T-helper 1 cell (primary cell): ENCODE measurements around the gene SKOR2.
"Not testable (repeated sequence)": the region's sequence is repeated elsewhere in the genome, so short reads cannot be mapped to it uniquely, and the experiment has no call there.

Experiments
- DNase-seq, 5 donors: peaks; one replicate each; pipeline ENCODE4 v3.0.0-alpha.2; 2012 to 2020

Gene SKOR2

DNA sequence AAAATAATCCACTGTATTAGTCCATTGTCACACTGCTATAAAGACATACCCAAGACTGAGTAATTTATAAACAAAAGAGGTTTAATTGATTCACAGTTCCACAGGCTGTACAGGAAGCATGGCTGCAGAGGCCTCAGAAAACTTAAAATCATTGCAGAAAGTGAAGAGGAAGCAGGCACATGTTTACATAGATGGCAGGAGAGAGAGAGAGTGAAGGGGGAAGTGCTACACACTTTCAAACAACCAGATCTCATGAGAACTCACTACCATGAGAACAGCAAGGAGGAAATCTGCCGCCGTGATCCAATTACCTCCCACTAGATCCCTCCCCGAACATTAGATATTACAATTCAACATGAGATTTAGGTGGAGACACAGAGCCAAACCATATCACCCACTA lies 55.5 kb downstream of the SKOR2 start:
- not testable (repeated sequence) for DNase-seq

DNA sequence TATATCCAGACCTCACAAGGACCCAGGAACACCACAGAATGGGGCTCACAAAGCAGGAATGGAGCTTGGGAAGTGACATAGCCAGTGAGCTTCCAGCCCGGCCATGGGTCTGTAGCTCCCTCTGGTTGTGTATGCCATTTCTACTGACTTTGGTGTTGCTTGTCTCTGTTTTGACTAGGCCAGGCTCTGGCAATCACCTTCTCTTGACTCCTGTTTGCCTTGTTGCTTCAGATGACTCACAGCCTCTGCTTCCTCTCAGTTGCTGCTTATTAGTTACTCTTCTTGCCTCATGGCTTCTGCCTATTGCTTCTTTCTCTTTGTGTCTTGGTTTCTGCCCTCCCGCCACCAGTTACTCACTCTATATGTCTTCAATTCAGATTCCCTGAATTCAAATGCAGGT lies 59.5 kb downstream of the SKOR2 start:
- DNase-seq, result no peak

DNA sequence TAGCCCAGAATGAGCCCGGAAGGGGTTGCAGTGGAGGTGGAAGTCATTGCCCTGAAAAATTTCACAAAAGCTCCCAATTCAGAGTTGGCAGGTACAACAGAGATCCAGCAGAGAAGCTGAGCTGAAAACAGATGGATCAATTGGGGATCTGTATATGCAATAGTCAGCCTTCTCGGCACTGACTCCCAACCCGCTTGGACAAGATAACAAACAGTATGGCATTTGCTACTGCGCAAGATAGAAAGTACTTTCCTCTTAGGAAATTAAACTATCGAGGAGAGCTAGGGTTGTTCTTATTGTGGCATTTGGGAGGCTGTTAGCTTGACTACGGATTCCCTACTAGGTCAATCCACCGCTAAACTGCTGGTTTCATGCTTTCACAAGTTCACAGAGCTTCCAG lies 63.7 kb downstream of the SKOR2 start:
- DNase-seq, result no peak

DNA sequence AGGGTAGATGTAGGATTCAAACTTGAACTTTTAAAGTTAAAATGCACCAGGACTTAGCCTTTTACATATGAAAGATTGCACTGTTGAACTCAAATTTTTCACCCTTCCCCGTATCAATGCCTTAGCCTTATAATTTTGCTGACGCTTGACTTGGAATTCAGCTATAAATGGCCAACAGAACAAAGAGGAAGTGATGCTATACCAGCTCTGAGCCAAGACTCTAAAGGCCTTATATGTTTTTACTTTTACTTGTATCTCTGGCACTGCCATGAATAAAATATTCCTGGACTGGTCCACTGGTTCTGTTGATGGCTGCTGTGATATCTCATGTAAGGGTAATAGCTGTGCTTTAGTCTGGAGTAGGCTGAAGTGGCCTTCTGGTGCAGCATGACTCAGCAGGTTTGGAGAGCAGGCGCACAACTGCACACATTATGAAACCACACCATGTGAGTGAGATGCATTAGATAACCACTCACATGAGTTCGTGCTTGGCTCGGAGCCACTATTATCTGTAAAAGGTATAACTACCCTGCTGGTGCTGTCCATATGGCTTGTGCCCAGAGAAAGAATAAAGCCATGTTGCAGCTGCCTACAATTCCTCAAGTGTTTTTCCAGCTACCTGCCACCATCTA lies 66.9 kb downstream of the SKOR2 start:
- peak in 1 of 5 donors; percentile 5 for DNase-seq

DNA sequence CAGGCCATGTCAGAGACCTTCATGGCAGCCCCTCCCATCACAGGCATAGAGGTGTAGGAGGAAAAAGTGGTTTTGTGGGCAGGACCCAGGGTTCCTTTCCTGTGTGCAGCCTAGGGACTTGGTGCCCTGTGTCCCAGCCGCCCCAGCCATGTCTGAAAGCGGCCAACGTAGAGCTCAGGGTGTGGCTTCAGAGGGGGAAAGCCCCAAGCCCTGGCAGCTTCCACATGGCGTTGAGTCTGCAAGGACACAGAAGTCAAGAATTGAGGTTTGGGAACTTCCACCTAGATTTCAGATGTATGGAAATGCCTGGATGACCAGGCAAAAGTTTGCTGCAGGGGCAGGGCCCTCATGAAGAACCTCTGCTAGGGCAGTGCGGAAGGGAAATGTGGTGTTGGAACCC lies 69.3 kb downstream of the SKOR2 start:
- not testable (repeated sequence) for DNase-seq

DNA sequence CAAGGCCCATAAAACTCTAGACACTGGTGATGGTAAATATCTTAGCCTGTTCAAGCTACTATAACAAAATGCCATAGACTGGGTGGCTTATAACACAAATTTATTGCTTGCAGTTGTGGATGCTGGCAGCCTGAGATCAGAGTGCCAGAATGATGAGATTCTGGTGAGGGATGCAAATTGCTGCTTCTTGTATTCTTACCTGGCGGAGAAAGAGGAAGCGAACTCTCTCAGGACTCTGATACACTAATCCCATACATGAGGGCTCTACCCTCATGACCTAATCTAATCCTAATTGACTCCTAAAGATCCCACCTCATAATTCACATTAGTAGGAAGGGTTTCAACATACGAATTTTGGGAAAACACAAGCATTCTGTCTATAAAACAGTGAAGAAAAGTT lies 70.7 kb downstream of the SKOR2 start:
- no peak for DNase-seq

DNA sequence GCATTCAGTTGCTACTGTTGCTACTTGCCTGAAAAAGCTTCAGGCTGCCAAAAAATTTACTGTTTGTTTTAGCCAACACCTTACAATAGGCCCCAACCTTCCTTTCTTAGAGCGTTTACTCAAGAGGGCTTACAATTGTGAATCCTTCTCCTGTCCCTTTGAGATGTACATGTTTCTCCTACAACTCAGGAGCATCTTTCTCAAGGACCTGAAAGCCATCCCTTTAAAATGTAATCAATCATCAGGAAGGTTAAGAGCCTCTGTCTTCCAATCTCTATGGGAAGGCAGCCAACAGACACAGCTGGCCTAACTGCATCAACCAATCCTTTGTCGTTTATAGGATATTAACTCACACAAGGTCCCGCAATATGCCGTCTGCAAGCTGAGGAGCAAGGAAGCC lies 71.9 kb downstream of the SKOR2 start:
- no peak for DNase-seq

DNA sequence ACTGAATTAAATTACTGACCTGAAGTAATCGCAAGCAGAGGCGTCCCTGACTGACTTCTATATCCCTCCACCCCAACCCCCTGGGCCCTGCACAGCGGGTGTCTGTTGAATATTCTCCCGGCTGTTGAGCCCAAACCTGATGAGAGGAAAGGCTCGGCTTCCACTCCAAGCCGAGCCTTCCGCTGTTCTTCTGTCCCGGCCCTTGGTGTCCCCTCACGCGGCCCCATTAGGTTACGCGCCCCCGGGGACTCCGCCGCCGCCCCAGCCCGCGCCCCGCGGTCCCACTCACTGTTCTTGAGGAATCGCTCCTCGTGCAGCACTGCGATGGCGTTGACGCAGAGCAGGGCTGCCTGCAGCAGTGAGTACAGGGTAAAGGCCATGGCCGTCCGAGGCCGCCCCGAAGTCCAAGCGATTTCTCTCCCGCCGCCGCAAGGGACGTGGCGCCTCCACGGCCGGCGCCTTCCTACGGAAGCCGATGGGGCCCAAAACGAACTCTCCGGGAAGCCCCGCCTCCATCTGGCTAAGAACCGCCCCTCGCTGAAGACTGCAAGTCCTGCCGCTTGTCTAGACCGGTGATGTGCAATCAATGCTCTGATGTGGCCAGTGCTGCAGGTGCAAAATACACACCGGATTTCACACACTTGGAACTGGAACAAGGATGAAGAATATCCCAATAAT lies 75.4 kb downstream of the SKOR2 start, which contains the start of gene IER3IP1:
IER3IP1 (minus strand) TSS at position 467 of the 678 bp plus-strand sequence; CDS start at position 380, 87 bp downstream.
- peak; percentile 69 to 83 (median 78) for DNase-seq

DNA sequence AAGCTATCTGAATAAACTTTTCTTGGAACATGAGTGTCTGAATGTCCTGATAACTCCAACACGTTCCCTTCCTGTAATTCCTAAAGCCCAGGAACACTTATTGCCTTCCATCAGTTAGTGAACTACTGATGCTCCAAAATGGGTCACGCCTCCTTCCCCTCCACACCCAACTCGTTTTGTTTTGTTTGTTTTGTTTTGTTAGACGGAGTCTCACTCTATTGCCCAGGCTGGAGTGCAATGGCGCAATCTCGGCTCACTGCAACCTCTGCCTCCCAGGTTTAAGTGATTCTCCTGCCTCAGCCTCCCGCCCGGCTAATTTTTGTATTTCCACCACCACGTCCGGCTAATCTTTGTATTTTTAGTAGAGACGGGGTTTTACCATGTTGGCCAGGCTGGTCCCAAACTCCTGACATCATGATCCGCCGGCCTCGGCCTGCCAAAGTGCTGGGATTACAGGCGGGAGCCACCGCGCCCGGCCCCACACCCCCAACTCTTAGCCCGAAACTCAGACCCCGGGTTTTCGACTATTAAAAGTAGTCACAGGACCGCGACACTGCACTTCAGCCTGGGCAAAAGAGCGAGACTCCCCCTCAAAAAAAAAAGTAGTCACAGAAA lies 76.1 kb downstream of the SKOR2 start:
- no peak for DNase-seq

DNA sequence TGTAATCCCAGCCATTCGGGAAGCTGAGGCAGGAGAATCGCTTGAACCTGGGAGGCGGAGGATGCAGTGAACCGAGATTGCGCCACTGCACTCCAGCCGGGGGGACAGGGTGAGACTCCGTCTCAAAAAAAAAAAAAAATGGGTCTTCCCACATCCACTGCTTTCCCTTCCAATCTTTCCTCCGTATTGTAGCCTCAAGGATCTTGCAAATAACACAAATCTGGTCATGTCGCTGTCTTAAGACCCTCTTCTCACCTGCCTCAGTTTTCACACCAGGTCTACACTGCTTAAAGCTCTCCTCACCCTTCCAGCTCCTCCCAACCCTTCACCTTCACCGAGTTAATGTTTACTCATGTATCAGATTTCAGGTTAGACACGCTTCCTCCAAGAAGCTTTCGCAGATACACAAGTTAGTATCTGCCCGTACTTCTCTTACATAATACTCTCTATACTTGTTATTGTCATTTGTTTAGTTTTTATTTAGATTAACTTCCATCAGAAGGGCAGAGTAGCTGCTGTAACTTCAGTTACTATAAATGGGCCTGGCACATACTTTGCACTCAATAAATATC lies 76.8 kb downstream of the SKOR2 start:
- DNase-seq, result no peak

DNA sequence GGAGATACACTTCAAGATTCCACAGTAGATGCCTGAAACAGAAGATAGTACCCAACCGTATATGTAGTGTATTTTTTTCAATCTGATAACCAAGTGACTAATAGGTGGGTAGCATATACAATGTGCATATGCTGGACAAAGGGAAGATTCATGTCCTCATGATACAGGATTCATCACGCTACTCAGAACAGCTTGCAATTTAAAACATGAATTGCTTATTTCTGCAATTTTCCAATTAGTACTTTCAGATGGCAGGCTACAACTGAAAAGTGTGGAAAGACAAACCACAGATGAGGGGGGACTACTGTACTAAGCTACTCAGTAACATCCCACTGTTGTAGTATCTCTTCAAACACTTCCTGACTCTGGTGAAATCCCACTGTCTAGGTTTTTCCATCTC lies 79.0 kb downstream of the SKOR2 start:
- DNase-seq, result no peak

DNA sequence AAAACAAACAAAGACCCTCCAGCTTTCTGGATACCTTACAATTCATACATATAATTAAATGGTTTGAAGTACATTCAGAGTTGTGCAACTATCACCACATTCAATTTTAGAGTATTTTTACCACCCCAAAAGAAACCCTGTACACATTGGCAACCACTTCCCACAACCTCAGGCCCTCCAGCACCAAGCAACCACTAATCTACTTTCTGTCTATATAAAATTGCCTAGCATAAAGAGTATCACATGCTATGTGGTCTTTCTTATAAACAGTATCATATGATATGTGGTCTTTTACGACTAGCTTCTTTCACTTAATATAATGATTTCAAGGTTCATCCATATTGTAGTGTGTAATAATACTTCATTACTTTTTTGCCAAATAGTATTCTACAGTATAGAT lies 82.5 kb downstream of the SKOR2 start:
- no peak for DNase-seq

DNA sequence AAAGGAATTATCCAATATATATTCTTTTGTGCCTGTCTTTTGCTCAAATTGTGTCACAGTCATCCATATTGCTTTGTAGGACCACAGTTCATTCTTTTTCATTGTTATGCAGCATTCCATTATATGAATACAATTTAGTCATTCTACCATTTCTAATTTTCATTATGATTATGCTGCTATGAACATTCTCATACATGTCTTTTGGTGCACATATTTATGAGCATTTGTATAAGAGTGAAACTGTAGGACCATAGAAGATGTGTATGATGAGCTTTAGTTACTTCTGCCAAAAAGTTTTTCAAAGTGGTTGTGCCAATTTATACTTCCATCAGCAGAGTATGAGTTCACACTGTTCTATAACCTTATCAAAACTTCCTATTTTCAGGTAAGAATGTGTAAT lies 83.0 kb downstream of the SKOR2 start:
- DNase-seq, result no peak

DNA sequence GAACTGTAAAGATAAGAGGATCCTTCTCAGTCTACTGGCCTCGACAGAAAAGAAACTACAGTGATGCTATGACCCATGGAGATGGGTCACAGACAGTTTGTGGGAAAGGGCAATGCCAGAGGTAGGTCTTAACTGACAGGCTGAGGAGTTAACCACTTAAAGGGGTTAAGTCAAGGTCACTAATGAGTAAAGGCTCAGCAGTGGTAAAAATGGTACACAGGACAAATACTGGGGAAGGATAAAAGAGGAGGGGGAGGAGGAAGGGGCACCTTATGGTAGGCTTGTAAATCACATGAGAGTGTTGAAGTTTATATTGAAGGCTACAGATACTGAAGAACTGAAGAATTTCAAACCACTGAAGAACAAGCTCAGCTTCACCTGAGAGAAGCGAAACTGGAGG lies 85.2 kb downstream of the SKOR2 start:
- DNase-seq, result no peak

DNA sequence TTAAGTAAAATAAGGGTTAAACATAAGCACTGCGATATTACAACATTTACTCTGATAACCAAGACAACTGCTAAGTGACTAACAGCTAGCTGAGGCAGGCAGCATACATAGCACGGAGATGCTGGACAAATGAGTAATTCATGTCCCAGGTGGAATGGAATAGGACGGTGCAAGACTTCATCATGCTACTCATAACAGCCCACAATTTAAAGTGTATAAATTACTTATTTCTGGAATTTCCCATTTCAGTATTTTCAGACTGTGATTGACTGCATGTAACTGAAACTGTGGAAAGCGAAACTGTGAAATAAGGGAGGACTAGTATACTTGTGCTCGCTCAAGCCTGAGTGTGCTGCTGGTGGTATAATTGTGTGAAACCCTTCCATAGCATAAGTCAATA lies 88.2 kb downstream of the SKOR2 start:
- DNase-seq, result peak in 1 of 5 donors; percentile 16

DNA sequence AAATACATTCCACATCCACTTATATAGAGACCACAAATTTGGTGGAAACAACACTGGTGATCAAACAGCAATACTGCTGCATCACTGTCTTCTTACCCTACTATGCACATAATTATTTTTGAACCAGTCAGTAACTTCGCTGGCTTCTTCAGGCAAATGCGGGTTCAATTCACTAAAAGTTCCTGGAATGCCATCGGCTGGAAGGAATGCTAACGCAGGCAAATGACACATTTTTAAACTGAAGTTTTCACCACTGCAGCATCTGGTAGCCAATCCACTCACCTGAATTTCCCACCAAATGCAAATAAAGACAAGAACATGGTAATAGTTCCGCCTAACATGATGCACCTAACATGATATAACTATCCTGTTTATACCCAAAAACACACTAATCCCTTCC lies 91.2 kb downstream of the SKOR2 start:
- DNase-seq, result no peak

DNA sequence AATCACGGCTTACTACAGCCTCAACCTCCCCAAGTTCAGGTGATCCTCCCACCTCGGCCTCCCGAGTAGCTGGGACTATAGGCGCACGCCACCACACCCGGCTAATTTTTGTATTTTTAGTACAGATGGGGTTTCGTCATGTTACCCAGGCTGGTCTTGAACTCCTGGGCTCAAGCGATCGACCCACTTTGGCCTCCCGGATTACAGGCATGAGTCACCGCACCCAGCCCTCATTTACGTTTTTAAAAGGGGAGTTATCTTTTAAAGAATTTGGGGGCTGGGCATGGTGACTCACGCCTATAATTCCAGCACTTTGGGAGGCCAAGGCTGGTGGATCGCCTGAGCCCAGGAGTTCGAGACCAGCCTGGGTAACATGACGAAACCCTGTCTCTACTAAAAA lies 93.1 kb downstream of the SKOR2 start:
- not testable (repeated sequence) for DNase-seq
